ENCODE measurements around the gene GLYATL2.

Gene GLYATL2, protein sequence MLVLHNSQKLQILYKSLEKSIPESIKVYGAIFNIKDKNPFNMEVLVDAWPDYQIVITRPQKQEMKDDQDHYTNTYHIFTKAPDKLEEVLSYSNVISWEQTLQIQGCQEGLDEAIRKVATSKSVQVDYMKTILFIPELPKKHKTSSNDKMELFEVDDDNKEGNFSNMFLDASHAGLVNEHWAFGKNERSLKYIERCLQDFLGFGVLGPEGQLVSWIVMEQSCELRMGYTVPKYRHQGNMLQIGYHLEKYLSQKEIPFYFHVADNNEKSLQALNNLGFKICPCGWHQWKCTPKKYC

DNA sequence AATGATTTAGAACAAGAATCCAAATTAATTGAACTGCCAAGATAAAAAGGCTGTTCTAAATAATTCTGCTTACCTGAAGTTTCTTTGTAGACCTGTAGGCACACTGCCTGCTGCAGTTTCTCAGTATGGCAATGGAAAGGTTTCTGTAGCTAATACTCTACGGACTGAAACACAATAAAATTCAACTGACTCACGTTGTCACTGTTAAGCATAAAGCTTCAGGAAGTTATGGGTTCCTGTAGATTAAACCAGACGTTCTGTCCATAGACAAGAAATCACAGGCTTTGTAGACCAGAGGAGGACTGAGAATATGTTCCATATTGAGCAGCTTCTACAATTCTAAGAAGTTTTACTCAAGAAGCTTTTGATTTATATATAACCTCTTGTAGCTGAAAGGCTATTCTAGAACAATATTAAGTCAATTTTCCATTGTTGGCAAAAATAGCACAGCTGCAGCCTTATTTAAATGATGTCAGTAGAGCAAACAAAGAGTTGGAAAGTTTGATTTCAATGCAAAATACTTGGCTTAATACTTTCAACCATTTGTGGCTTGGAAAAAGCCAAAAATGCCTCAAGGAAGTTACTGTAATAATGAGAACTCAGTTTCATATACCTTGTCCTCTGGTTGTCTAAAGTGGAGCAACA, at the start of gene GLYATL2:
GLYATL2 (minus strand) TSS at position 344 of the 645 bp plus-strand sequence. CDS start 5,092 bp downstream, outside the sequence.
- DNase-seq: no peak

DNA sequence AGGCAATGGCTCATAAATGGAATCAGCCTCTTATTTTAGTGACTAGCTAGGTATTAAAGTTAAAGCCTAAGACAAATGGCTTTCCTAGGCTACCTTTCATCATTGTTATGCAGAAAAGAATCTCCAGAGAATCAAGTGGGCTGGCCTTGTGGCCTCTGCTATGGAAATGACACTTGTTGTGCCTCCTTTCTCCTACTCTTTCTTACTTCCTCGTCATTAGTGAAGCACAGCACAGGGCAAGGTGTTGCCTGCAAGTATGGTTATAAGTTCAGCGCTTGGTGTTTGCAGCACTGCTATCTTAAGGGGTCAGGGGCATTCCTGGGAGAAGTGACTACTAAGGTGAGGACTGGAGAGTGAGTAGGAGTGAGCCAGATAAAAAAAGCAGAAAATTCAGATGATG, 49.4 kb upstream of the GLYATL2 start:
- DNase-seq: no peak

DNA sequence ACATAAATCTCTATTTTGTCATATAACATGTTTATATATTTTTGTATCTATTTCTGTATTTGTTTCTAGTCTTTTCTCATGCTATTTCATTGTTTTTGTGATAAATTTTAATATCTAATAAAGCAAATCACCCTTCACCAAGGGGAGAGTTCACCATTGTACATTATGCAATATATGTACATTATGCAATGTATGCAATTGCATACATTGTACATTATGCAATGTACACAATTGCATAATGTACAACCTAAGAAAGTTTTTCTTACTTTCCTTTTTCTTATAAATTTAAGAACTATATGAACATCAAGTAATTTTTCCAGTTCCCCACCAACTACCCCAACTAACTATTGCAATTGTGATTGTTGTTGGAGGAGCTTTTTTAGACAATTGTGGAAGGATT, 44.1 kb upstream of the GLYATL2 start:
- no peak for DNase-seq

DNA sequence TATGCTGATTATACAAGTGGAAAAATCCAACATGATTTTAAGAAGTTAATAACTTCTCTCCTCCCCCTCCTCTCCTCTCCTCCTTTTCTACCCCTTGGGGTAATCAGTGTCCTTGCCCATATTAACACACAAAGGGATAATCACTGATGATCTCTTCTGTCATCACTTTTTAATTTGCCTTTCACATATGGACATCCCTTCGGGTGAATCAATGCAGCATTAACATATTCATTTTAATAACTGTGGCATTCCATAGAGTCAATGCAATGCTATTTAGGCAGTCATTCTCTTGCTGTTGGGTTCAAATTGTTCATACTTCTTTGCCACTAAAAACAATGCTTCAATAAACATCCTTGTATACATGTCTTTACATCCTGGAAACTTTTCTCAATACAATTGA, 42.9 kb upstream of the GLYATL2 start:
- no peak for DNase-seq

DNA sequence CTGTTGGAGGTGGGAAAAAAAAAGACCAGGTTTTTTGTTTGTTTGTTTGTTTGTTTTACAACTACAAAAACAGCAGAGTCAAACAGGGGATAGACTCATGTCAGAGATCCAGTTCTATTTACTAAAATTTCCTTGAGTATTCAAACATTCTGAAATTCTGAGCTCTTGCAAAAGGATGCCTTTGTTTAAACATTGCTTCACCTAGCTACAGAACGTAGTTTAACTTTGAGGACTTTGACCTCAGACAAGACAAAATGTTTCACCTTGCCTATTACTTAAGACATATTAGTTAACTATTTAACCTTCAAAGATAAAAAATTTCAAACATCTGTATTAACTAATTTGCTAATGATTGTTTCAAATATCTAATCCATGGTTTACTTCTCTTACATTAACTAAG, 36.1 kb upstream of the GLYATL2 start:
- DNase-seq: no peak

DNA sequence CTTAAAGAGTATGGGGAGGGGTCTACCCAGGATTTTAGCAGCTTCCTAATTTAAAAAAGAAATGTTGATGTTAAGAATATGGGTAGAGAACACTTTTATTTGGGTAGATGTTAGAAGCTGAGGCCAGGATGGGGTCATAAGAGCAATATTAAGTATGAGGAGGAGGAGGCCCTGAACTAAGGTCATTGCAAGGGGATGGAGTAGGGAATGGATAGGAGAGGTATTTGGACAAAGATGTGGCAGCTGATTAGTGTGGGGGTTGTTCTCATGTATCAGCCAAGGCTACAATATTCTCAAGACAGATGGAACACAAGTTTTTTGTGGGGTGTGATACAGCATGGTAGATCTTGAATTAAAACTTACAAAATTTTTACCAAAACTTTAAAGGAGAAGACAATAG, 35.7 kb upstream of the GLYATL2 start:
- DNase-seq: no peak

DNA sequence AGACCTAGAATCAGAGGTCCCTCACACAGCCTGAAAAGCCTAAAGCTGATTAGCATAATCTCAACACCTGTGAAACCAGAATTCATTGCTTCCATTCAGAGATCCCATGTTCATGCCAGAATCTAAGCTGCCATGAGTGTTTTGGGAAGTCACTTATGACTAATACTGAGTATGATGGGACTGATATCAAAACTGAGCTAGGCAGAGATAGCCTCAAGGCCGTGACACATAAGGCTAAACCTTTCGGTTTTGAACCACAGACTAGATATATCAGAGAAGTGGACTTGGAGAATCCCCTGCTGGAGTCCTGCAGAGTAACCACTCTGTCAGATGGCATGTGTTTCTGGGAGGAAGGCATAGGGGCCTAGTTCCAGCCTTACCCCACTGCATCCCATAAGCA, 23.1 kb upstream of the GLYATL2 start:
- no peak for DNase-seq

DNA sequence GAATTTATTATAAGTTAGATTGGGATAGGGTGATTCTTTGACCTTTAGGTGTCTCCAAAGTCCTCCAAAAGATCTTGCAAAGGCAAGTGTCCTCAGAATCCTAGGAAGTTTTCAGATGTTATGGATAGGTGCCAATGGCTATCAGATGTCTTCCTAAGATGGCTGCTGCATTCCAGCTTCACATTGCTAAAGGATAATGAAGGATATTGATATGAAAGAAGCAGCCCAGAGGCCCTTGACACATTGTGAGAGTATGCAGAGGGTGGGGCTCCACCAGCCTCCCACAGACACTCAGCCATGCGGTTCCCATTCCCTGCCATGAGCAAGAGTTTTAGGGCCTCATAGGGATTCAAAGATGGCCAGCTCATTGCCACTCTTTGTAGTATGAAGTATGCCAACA, 22.3 kb upstream of the GLYATL2 start:
- DNase-seq: no peak

DNA sequence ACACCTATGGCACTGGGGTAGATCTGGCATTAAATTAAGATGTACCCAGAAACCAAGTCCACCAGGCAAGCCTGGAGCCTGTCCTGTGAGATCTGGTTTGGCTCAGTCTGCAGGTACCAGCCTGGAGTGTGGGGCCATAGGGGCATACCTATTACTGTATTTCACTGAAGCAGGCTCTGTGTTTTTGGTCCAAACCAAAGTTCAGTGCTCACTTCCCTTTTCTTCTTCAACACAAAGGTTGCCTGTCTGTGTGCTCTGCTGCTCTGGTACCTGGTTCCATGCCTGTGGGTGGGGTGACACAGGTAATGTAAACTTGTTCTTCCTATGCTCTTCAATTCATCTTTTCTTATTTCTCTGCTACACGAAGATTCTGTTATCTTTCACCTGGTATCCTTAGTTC, 19.8 kb upstream of the GLYATL2 start:
- DNase-seq: no peak

DNA sequence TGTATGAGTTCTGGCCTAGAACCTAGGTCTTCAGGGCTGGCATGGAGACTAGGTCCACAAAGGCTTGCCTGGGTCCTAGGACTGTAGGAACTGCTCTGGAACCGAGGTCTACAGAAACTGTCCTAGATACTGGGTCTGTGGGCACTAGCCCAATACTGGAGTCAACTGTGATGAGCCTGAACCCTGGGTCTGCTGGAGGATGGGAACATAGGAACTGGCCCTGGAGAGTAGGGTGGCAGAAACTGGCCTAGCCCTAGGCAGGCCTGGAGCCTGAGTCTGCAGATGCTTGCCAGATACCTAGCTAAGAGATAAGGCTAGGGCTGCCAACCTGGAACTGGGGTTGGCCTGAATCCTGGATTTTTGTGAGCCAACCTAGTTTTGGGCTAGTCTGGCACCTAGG, 19.2 kb upstream of the GLYATL2 start:
- no peak for DNase-seq

DNA sequence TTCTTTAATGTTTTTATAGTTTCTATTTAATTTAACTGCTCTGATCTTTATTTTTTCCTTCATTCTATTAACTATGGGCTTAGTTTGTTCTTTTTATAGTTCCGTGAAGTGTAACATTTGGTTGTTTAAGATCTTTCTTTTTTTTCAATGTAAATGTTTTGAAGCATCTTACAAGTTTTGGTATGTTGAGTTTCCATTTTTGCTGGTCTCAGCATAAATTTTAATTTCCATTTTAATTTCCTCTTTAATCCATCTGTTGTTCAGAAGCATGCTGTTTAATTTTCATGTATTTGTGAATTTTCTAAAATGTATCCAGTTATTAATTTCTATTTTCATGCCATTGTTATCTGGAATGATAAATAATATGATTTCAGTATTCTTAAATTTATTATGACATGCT, 17.0 kb upstream of the GLYATL2 start:
- no peak for DNase-seq

DNA sequence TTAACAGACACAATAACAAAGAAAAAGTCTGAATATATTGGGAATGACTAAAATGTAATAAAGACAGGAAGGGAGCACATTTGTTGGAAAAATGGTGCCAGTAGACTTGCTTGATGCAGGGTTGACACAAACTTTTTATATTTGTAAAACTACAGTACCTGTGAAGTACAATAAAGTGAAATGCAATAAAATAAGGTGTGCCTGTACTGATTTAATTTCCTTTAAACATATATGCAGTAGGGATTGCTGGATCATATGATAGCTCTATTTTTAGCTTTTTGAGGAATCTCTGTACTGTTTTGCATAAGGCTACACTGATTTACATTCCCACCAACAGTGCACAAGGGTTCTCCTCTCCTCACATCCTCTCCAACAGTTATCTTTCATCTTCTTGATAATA, 12.3 kb upstream of the GLYATL2 start:
- DNase-seq: no peak

DNA sequence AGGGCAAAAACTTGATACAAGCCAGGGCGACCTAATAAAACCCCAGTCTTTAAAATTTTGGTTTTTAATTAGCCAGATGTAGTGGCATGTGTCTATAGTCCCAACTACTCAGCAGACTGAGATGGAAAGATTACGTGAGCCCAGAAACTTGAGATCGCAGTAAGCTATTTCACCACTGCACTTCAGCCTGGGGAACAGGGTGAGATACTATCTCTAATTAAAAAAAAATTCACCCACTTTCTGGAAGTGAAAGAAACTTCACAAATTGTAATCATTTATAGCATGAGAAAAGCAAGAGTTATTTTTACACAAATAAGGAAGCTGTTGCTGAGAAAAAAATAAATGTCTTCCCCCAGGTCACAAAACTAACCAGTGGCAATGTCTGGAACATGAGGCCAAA, 882 bp upstream of the GLYATL2 start:
- DNase-seq: no peak

DNA sequence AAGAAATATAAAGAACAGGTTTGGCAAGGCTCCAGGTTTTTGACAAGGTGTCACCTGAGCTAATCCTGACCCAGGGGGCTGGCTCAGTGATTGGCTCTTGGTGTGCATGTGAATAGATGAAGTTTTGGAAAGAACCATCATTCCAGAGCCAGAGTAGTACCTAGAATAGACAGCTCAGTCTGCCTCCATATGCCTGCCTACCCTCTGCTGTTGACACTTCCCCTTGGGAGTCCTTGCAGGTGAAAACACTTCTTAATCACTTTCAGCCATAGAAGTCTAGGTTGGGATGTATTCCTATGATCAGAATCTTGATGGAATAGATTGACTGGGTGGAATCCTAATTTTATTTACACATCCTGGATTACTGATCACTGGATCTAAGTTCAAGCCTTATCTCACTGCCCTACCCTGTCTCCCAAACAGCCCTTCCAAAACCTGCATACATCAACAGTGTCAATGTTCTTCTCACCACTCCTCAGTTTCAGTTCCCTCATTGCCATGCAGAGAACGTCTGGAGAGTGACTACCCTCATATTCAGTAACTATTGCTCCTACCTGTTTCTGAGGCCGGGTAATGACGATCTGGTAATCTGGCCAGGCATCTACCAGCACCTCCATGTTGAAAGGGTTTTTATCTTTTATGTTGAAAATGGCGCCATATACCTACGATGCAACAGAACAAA, 6.7 kb downstream of the GLYATL2 start:
- no peak for DNase-seq

DNA sequence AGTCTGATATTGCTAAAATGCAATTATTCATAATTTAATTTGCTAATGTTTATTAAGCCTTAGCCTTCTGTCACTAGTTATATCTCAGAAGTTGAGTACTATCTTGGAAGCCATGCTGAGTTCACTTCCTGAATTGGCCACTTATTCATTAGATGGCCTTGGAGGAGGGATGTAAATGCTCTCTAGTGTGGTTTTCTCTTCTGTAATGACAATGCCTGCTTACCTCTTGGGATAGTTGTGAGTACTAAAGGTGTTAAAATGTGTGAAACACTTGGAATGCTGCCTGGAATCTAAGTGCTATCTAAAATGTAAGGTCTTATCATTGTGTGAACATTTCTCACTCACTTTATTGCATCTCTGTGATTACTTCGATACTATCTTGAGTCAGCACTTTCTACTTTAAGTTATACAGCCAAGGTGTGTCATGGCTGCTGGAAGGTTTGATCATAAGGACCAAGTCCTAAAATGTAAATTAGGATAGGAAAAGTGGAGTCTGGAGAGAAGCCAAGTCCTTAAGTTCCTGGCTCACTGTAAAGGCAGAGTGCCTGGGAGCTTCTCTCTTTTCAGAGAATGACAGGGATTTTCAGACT, 12.4 kb downstream of the GLYATL2 start:
- DNase-seq: no peak

DNA sequence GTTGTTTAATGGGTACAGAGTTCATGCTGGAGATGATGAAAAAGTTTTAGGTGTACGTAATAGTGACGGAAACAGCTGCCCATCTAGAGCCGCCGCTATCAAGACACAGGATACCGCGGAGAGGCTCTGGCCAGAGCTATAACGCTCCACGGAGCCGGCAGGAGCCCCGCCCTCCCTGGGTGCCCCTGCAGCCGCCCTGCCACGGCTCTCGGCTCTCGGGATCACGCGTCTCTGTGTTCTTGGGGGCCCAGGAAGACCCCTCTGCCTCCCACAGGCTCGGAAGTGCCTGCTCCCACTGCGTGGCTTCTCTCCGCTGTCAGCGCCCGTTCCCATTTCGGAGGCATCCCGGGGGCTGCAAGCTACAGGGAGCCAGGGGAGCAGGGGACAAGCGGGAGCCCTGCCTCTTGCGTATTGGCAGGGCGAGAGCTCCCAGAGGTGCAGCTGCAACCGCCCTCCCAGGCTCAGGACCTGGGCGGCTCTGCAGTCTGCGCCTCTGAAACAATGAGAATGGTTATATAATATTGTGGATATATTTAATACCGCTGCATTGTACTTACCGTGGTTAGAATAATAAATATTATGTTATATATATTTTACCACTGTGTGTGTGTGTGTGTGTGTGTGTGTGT, 13.7 kb downstream of the GLYATL2 start:
- no peak for DNase-seq

DNA sequence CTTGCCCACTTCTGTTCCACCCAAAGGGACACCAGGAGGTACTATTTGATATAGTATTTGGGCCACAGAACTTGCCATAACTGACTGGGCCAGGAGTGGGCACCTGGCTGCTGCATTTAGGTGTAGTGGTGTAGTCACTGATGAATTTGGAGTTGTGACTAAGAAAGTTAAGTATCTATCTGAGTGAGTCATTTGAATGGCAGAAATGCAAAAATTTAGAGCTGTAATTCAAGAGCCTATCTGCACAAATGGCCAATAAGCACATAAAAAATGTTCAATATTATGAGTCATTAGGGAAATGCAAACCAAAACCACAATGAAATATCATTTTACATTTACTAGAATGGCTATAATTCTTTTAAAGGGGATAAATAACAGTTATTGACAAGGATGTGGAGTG, 14.7 kb downstream of the GLYATL2 start:
- no peak for DNase-seq

DNA sequence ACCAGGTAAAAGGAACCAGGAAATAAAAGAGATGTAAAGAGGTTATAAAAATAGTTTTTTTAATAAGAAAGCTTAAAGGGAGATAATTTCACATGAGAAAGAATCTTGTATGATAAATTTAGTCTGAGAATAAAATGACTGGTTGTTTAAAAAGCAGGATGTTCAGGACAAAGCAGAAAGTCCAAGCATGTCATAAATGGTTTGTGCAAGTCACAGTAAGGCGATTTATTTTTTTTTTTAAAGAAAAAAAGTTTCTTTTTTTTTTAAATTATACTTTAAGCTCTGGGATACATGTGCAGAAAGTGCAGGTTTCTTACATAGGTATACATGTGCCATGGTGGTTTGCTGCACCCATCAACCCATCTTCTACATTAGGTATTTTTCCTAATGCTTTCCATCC, 30.8 kb downstream of the GLYATL2 start:
- DNase-seq: no peak

DNA sequence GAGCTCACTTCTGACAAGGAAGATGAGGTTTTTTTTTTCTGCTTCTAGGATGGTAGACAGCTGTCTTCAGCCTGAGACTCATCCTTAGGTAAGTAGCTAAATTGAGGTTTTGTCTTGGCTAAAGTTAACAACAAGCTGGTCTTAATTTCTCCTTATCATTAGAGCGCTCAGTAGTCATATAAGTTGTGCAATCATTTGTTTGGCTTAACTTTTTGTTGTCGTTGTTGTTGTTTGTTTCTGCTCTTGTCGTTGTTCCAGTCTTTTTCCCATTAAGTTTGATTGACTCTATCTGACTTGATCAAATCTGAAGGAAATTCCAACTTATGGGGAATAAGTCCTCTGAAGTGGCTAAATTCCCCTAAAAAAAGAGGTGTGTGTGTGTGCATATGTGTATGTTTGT, 33.0 kb downstream of the GLYATL2 start:
- DNase-seq: no peak

DNA sequence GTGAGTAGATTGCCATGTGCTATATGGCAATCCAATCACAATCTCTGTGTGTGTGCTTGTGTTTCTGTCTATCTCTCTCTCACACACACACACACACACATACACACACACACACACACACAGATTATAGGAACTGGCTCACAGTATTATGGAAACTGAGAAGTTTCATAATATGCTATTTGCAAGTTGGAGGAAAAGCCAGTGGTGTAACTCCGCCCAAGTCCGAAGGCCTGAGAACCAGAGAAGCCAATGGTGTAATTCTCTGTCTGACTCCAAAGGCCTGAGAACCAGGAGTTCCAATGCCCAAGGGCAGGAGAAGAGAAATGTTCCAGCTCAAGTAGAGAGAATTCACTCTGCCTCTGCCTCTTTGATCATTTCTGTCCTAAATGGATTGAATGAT, 37.2 kb downstream of the GLYATL2 start:
- no peak for DNase-seq

DNA sequence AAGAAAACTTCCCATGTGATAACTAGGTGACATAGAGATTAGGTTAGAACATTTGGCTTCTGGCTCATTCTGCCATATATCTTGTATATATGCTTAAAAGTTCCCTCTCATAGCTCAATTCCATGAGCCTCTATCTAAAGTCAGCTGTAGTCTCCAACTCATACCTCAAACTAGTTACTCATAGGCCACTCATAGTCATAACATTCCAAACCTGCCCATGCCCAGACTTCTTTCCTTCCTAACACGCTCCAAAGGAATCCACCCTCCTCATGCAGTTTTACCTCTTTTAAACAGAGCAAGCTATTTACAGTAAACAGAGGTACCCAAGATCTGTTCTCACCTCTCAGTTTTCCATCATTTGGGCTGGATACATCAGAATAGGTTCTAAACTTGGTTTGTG, 39.4 kb downstream of the GLYATL2 start:
- DNase-seq: no peak

DNA sequence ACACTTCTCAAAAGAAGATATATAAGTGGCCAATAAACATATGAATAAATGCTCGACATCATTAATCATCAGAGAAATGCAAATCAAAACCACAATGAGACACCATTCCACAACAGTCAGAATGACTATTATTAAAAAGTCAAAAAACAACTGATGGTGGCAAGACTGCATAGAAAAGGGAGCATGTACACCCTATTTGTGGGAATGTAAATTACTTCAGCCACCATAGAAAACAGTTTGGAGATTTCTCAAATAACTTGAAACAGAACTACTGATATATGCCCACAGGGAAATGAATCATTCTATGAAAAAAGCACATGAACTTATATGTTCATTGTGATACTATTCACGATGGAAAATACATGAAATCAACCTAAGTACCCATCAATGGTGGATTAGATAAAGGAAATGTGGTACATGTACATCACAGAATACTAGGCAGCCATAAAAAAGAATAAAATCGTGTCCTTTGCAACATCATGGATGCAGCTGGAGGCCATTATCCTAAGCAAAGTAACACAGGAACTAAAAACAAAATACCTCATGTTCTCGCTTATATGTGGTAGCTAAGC, 42.4 kb downstream of the GLYATL2 start:
- no peak for DNase-seq

DNA sequence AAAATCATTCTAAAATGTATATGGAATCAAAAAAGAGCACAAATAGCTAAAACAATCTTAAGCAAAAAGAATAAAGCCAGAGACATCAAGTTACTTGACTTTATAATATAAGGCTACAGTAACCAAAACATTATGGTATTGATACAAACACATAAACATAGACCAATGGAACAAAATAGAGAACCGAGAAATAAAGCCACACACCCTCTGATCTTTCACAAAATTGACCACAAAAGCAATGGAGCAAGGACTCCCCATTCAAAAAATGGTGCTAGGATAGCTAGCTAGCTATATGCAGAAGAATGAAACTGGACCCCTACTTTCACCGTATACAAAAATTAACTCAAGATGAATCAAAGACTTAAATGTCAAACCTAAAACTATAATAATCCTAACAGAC, 43.2 kb downstream of the GLYATL2 start:
- no peak for DNase-seq

Data from activated naive CD4-positive, alpha-beta T cell treated with anti-CD3 and anti-CD28 coated beads, Interleukin-2, amount 50 U/mL, for 16 hours (primary cell).